Body of pancreas (tissue), 4 donors: ENCODE measurements around the gene ILF3.
"Not testable (repeated sequence)": the region's sequence is repeated elsewhere in the genome, so short reads cannot be mapped to it uniquely, and the experiment has no call there.

Experiments
- POLR2A ChIP-seq, 3 donors: fragments of 450-650 bp; IDR thresholded peaks; one replicate each; pipeline ENCODE4 v1.6.1; 2016; ENCODE audit warnings: antibody characterized with exemption in 3 of 3, mild to moderate bottlenecking in 2 of 3
- TF ChIP-seq, protein P1 (sequence below), 7 experiments: fragments of 450-650 bp in 4 of 7; fragments of 200-600 bp in 3 of 7; sonication (generic) in 3 of 7; IDR thresholded peaks; one replicate each; pipeline ENCODE4 v1.5.1; 2016 to 2019; ENCODE audit warnings: antibody characterized with exemption in 7 of 7

DNA sequence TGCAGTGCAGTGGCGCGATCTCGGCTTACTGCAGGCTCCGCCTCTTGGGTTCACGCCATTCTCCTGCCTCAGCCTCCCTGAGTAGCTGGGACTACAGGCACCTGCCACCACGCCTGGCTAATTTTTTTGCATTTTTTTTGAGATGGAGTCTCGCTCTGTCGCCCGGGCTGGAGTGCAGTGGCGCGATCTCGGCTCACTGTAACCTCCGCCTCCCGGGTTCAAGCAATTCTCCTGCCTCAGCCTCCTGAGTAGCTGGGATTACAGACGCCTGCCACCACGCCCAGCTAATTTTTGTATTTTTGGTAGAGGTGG is 9.1 kb downstream of the ILF3 start:
- TF ChIP-seq, protein P1, sequence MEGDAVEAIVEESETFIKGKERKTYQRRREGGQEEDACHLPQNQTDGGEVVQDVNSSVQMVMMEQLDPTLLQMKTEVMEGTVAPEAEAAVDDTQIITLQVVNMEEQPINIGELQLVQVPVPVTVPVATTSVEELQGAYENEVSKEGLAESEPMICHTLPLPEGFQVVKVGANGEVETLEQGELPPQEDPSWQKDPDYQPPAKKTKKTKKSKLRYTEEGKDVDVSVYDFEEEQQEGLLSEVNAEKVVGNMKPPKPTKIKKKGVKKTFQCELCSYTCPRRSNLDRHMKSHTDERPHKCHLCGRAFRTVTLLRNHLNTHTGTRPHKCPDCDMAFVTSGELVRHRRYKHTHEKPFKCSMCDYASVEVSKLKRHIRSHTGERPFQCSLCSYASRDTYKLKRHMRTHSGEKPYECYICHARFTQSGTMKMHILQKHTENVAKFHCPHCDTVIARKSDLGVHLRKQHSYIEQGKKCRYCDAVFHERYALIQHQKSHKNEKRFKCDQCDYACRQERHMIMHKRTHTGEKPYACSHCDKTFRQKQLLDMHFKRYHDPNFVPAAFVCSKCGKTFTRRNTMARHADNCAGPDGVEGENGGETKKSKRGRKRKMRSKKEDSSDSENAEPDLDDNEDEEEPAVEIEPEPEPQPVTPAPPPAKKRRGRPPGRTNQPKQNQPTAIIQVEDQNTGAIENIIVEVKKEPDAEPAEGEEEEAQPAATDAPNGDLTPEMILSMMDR (IDR thresholded peaks at IDR 0.05): not testable (repeated sequence)
- not testable (repeated sequence) for TF ChIP-seq POLR2A (IDR thresholded peaks at IDR 0.05)
